GM18873 (cell line): ENCODE measurements around the gene ZFP30.
"Not testable (repeated sequence)": the region's sequence is repeated elsewhere in the genome, so short reads cannot be mapped to it uniquely, and the experiment has no call there.

Source experiments
- ATAC-seq: cut with Tn5 transposase; IDR thresholded peaks from one replicate; pipeline ENCODE4 v1.9.1; 2021; ENCODE audit warnings: mild to moderate bottlenecking, moderate library complexity, moderate number of reproducible peaks; ENCODE audit not compliant: unreplicated experiment, low FRiP score

ZFP30 gene

DNA sequence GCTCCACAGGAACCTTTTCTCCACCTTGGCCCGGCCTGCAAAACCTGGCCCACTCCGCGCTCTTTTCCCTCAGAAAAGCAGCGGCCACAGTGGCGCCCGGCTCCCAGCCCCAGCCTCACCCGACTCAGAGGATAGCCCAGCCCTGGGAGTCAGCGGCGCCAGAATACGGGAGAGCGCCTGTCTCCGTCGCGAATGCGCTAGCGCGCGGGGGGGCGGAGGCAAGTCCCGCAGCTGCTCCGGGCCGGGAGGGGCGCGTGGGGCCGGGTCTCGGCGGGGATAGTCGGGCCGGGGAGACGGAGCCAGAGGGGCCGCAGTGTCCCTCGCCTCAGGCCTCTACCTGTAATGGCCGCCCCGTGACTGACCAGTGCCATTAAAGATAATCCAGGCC lies at the start of gene ZFP30:
ZFP30 (minus strand) TSS at position 165 of the 388 bp plus-strand sequence. CDS start 7,643 bp downstream, outside the sequence.
- ATAC-seq: peak; percentile 36

DNA sequence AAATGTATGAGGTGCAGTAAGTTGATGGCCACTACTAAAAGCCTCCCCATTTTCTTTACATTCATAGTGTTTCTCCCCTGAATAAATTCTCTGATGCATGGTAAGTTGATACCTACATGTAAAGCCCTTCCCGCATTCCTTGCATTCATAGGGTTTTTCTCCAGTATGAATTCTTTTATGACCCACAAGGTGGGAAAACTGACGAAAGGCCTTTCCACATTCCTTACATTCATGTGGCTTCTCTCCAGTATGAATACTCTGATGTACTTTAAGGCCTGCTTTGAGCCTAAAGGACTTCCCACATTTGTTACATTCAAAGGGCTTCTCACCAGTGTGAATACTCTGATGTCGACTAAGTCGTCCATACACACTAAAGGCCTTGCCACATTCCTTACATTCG lies 43.8 kb upstream of the ZFP30 start:
- no peak for ATAC-seq

DNA sequence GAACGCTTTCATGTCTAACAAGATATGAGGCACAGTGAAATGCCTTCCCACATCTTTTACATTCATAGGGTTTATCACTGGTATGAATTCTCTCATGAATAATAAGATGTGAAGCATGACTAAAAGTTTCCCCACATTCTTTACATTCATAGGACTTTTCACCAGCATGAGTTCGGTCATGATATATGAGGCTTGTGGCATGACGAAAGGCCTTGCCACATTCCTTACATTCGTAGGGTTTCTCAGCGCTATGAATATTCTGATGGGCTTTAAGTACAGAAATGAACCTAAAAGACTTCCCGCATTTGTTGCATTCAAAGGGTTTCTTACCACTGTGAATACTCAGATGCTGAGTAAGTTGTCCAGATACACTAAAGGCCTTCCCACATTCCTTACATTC lies 43.0 kb upstream of the ZFP30 start:
- ATAC-seq: no peak

DNA sequence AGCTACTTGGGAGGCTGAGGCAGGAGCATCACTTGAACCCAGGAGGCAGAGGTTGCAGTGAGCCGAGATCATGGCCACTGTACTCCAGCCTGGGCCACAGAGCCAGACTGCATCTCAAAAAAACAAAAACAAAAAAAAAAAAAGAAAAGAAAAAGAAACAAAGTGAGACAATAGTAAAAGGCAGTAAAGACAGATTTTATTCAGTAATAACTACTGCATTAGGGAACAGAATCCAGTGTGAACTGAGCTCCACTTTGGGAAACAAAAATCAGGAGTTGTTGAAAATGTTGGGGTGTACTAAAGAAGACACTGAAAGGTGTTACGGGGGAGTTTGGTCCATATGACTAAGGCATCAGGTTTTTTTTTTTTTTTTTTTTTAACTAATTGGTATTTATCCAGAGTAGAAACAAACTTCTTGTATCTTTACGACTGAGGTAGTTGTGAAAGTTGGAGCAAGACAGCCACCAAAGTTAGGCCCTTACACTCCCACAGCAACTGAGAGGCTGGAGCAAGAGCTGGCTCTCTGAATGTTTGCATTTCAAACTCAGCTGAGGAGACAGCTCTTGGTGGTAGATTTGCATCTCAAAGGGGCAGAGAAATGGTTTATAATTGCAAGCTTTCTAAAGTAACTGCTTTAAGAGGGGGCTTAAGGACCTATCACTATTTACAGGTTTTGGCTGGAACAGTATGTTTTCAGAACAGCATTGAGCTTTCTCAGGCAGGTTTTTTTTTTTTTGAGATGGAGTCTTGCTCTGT lies 40.1 kb upstream of the ZFP30 start:
- no peak for ATAC-seq

DNA sequence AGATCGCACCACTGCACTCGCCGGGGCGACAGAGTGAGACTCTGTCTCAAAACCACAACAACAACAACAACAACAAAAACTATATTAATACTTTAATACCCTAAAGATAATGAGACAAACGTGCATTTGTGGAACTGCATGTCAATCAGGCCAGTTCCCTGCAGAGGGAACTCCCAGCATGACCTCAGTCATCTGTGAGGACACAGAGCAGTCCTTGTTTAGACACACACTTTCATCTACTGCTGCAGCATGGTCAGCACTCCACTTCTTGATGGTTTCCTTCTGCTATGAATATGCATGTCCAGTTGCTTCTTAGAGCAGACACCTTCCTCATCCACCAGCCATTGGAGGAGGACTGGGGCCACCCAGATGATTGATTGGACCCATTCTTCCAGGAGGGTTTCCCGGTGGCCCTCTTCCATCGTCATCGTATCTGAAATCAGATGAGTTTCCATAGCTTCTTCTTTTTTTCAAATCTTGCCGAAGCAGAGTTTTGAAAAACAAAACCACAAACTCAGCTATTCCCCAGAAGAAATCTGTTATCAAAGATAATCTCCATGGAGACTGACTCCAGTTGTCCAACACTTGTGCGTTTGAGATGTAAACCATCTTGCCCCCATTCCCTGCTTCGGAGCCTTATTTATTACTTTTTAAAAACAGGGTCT lies 37.8 kb upstream of the ZFP30 start:
- no peak for ATAC-seq

DNA sequence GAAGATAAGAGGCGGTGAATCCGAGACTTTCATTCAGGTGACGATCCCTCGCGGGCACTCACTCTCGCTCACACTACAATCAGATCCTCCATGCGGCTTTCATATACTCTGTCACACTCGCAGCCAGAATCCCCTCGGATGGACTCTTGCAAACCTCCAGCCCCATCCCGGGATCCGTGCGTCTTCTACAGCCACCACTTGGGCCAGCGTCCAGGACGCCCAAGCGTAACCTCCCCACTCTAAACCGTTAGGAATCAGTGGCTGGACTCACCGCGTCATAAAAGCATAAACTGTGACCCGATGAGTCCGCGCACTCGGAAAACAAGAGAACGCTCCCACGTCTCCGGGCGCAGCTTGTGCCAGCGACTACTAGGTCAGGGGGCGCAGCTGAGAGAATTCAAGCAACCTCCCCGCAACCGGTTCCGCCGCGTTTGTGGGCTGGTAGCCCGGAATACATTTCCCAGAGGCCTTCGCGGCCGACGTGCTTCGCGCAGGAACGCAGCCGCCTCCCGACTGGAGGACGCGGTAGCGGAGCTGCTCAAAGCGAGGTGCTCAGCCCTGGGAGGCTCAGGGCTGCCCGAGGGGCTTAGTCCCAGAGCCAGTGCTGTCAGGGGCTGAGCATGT lies 36.7 kb upstream of the ZFP30 start:
- no peak for ATAC-seq

DNA sequence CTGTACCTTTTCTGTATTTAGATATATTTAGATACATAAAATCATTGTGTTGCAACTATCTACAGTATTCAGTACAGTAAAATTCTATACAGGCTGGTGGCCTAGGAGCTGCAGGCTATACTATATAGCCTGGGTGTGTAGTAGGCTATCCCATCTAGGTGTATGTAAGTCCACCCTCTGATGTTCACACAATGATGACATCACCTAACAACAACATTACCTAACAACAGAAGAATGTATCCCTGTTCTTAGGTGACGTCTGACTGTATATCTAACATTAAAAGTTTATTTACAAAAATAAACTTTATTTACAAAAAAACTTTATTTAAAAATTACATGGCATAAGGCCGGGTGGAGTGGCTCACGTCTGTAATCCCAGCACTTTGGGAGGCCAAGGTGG lies 28.3 kb upstream of the ZFP30 start:
- no peak for ATAC-seq

DNA sequence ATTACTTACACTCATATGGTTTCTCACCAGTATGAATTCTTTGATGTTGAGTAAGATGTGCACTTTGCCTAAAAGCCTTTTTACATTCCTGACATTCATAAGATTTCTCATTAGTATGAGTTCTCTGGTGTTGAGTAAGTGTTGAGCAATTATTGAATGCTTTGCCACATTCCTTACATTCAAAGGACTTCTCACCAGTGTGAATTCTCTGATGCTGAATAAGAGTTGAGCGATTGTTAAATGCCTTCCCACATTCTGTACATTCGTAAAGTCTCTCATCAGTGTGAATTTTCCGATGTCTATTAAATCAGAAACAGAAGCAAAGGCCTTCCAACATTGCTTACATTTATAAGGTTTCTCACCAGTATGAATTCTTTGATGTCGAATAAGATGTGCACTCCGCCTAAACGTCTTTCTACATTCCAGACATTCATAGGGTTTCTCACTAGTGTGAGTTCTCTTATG lies 14.2 kb upstream of the ZFP30 start:
- ATAC-seq: no peak

DNA sequence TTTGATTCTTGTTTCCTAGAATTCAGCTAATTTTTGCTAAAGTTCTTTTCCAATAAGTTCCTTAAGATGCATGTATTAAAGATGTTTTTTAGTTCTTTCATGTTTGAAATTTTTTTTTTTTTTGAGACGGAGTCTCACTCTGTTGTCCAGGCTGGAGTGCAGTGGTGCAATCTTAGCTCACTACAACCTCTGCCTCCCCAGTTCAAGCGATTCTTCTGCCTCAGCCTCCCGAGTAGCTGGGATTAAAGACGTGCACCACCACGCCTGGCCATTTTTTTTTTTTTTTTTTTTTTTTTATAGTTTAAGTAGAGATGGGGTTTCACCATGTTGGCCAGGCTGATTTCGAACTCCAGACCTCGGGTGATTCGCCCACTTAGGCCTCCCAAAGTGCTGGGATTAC lies 1.9 kb upstream of the ZFP30 start:
- not testable (repeated sequence) for ATAC-seq

DNA sequence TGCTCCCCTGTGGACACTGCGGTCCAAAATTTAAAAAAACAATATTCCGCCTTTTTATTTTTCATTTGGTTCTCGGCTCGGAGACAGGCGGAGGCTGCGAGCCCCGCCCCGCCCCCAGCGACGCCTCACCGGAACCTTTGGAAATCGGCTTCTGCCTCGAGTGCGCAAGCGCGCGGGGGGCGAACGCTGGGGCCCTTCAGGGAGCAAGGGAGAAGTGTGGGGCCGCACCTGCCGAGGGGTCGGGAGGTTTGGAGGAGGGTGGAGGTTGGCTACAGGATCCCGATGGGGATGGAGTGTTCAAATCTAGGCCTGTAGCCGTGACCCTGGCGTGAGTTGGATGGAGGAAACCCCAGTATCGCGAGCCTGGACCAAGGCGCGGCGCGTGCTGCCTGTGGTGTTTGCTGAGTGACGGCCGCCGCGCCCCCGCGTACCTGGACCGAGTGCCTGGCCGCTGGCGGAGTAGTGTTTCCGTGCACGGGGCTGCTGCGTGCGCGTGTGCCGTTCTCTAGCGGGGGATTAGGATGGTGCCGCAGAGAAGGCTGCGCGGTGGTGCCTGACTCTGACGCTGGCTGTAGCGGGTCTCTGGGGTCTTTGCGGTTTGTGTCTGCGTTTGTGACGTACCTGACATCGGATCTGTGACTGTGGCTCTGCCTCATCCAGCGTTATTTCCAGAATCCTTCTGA lies 565 bp upstream of the ZFP30 start:
- ATAC-seq: peak; percentile 54

DNA sequence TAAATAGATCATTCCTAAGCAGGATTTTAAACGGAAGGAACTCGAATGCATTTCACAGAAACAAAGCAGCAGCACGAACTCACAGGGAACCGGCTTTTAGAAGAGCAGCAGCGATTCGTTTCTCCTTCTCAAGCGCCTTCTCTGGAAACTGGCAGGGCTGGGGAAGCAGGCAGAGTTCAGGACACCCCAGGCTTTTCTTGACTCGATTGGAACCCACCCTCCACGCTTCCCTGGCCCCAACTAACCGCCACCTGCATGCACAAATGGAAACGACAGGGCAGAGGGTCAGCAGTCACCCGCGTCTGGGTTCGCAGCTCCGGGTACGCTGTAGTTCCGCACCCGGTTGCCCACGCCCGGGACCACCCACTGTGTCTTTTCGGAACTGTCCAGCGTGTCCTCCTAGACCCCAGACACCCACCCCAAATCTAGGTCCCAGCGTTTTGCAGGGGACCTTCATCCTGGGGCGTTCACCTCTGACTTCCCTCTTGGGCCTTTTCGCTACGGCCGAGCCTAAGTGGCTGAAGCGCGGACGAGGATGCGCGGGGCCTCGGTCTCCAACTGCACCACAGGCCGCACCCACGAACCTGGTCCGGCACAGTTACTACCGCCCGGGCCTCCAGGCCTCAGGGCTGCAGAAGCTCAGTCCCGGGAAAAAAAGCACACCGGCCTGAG lies 500 bp downstream of the ZFP30 start:
- ATAC-seq: peak; percentile 43

DNA sequence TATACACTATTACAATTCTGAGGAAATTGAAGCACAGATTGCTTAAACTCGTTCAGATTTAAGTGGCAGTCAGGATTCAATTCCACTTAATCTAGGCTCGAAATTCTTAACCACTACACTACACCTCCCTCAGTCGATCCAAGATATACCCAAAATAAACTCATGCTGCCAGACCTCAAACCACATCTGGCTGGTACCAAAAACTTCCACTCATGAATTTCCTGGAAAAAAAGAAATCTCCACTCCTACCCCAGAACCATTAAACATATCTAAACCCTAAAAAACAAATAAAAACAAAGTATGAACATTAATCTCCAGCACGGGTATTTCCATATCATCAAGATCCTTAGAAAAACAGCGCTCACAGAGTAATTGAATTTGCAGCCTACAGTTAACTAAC lies 1.1 kb downstream of the ZFP30 start:
- ATAC-seq: no peak

DNA sequence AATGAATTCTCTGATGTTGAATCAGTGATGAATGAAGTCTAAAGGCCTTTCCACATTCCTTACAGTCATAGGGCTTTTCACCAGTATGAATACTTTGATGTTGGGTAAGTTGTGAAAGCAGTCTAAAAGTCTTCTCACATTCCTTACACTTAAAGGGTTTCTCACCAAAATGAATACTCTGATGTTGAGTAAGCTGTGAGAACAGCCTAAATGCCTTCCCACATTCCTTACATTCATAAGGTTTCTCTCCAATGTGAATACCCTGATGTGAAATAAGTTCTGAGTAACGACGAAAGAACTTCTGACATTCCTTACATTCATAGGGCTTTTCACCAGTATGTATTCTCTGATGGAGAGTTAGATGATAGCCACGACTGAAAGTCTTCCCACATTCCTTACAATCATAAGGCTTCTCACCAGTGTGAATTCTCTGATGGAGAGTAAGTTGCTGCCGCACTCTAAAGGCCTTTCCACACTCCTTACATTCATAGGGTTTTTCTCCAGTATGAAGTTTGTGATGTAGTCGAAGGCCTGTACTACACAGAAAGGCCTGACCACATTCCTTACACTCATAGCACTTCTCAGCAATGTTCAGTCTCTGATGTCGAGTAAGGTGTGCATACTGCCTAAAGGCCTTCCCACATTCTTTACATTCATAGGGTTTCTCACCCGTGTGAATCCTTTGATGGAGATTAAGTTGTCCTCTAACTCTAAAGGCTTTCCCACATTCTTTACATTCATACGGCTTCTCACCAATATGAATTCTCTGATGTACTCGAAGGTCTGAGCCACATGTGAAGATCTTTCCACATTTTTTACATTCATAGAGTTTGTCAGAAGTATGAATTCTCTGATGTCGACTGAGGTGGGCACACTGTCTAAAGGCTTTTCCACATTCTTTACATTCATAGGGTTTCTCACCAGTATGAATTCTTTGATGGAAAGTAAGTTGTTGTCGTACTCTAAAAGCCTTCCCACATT lies 19.9 kb downstream of the ZFP30 start:
- ATAC-seq: no peak

DNA sequence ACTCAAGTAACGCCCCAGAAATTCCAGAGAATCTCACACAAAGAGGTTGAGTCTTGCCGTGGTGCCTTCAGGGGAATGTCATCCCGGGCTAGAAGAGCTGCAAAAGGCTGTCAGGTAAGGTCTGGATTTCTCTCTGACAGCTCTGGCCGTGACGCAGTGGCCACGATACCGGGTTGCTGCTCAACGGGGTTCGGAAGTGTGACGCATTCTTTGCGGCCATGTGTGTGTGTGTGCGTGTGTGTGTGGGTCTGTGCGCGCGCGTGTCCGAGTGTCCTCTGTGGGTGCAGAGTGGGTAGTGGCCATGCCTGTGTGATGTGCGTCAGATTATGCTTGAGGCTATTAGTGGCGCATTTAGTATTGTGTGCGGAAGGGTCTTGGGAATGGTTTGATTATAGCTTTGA lies 60.3 kb downstream of the ZFP30 start:
- peak; percentile 13 for ATAC-seq

DNA sequence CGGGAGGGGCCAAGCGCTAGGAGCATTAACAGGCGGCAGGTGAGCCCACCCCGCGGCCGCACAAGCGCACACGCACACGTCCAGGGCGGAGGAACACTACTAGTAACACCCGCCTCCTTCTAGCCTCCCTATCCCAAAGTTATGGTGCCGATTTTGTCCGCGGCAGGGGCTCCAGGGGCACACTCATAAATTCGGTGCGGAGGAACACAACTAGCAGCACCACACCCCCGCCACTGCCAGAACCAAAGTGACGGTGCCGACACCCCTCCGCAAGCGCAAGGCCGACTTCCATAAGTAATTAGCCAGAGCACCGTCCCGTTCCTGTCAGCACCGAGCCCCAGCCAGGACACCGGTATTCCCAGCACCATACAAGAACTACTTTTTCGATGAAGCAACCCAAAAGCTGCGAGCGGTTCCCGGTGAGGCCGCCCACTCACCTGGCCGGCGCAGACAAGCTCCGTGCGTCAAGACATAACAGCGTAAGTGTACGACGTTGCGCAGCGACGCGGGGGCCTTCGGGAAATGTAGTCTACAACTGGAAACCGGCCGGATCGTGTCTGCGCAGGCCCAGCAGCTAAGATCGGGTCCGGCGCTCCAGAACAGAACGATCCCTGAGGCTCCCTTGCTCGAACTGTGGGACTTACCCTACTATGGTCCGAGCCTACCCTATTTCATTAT lies 60.8 kb downstream of the ZFP30 start, which contains the start of the genes ZNF540 and ZNF571:
ZNF540 (plus strand) TSS at position 573 of the 678 bp plus-strand sequence. CDS start 3,572 bp downstream, outside the sequence.
ZNF571 (minus strand) TSS at position 489 of the 678 bp plus-strand sequence. CDS start 8,116 bp downstream, outside the sequence.
- ATAC-seq: peak; percentile 90

DNA sequence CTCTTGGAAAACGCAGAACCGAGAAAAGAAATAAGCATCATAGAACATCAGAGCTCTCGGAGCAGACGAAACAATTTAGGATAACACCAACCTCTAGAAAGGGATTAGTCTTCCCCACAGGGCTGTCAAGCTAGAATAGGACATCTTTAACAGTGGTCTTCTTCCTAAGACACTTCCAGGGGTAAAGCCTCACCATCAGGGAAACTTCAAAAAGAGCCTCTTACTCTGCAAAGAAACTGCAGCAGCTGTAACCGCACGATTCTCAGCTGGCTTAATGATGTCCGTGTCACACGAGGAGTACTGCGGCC lies 61.3 kb downstream of the ZFP30 start:
- no peak for ATAC-seq

DNA sequence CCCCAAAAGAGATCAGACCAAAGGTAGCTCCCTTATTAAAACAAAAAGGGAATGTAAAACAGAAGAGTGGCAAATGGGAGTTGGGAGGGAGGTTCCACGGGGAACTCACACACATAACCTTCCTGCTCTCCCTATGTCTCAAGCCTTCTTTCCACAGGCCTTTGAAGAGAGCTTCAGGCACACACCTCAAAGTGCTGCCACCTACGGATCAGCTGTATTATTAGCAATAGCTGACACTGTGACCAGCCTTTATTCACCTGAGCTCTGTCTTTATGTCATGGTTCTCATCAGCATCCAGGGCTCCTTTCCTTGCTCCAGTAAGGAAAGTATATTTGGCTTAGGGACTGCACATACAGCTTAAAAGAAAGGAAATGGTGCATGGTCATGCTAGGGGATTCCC lies 71.9 kb downstream of the ZFP30 start:
- no peak for ATAC-seq

DNA sequence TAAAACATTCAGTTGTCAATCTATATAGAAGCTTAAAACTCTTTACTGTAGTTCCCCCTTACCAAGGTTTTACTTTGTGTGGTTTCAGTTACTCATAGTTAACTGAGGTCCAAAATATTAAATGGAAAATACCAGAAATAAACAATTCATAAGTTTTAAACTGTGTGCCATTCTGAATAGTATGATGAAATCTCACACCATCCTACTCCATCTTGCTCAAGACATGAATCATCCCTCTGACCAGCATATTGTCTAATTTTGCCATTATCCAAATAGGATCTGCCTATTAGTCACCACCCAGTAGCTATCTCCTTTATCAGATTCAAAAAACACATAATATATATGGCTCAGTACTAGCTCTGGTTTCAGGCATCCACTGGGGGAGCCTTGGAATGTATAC lies 83.1 kb downstream of the ZFP30 start:
- no peak for ATAC-seq

DNA sequence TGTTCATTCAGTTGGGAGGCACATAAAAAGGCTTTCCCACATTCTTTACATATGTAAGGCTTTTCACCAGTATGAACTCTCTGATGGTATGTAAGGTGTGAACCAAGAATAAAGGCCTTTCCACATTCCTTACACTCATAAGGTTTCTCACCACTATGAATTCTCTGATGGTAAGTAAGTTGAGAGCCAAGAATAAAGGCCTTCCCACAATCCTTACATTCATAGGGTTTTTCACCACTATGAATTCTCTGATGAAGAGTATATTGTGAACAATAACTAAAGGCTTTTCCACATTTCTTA lies 89.9 kb downstream of the ZFP30 start:
- ATAC-seq: no peak
